ENCODE results near the gene TAS1R2. TPM values are rescaled to one million over a fixed set of nuclear protein-coding genes. Genes with fewer than 3 reads are reported as not detected.

Gene TAS1R2
- total and polyA plus RNA-seq, 5 donors from 2014 or later = not detected

DNA sequence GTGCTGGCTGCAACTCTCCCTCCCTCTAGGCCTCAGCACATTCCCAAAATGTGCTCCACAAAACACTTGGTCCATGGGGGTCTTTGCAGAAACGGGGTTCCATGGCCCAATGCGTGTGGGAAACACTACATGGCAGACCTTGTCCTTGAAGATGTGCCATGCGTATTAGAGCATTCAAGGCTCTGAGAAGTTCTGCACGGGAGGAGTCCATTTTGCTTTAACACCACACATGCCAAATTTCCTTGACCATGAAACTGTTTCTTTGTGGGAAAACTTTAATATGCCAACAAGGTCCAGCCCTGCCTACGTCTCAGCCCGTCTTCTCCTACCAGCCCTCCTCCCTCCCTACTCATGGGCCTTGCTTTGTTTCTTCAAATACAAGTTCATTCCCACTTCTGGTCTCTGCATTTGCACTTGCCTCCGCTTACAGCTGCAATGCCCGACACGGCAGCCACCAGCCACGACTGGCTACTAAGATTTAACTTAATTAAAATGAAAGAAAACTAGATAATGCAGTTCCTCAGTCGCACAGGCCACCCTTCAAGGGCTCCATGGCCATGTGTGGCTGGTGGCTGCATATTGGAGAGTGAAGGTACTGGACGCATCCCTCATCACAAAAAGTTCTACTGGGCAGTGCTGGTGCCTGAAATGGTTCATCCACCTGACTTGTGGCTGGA, 19.2 kb upstream of the TAS1R2 start:
- H3K27ac ChIP-seq (ENCODE audit: insufficient read depth, low read length, poor library complexity, severe bottlenecking) = no peak overlapping the region
- no peak overlapping the region for H3K4me3 ChIP-seq (ENCODE audit: low read depth, low read length)
- H3K4me1 ChIP-seq (ENCODE audit: control insufficient read depth, insufficient read depth, low read length, poor library complexity, severe bottlenecking) = no peaks in the 10 kb centered on the region
- Mint-ChIP-seq H3K36me3 (peaks cover 10% of the 10 kb centered on the region), H3K4me1 (no peaks in the 10 kb centered on the region), H3K9me3 (no peaks in the 10 kb centered on the region), H3K27me3 (no peaks in the 10 kb centered on the region), H3K27ac (no peak overlapping the region), H3K4me3 (no peak overlapping the region)
- ATAC-seq (ENCODE audit: low read depth in 2 of 2) = no peak
- H3K9me3 ChIP-seq (ENCODE audit: control insufficient read depth in 2 of 2, low read length in 2 of 2) = no peaks in the 10 kb centered on the region
- H3K36me3 ChIP-seq (ENCODE audit: control insufficient read depth, insufficient read depth, low read length) = no peaks in the 10 kb centered on the region
- DNase-seq = no peak
- H3K27me3 ChIP-seq (ENCODE audit: control insufficient read depth, insufficient read depth, low read length) = no peaks in the 10 kb centered on the region

DNA sequence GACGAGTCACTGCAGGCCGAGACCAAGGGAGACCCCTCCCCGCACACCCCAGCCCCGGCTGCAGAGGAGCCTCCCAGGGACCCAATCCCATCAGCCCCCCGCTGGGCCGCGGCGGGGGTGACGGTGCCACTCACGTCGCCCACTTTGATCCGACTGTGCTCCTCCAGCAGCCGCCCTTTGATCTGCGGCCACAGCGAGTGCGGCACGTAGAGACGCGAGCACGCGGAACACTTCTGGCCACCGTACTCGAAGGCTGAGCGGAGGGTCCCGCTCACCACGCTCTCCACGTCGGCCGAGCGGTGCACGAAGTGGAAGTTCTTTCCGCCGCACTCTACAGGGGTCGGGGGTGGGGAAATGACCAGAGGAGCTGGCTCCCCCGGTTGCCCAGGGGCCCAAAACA, 17.8 kb upstream of the TAS1R2 start:
- no peaks in the 10 kb centered on the region for H3K9me3 Mint-ChIP-seq
- no peak overlapping the region for H3K4me3 Mint-ChIP-seq
- no peaks in the 10 kb centered on the region for H3K4me1 ChIP-seq (ENCODE audit: control insufficient read depth, insufficient read depth, low read length, poor library complexity, severe bottlenecking)
- H3K27ac ChIP-seq (ENCODE audit: insufficient read depth, low read length, poor library complexity, severe bottlenecking) = no peak overlapping the region
- H3K4me3 ChIP-seq (ENCODE audit: low read depth, low read length) = no peak overlapping the region
- H3K27me3 ChIP-seq (ENCODE audit: control insufficient read depth, insufficient read depth, low read length) = no peaks in the 10 kb centered on the region
- no peaks in the 10 kb centered on the region for H3K9me3 ChIP-seq (ENCODE audit: control insufficient read depth in 2 of 2, low read length in 2 of 2)
- H3K4me1 Mint-ChIP-seq = no peaks in the 10 kb centered on the region
- no peaks in the 10 kb centered on the region for H3K27me3 Mint-ChIP-seq
- DNase-seq = no peak
- H3K36me3 Mint-ChIP-seq = peaks cover 10% of the 10 kb centered on the region
- H3K27ac Mint-ChIP-seq = no peak overlapping the region
- H3K36me3 ChIP-seq (ENCODE audit: control insufficient read depth, insufficient read depth, low read length) = no peaks in the 10 kb centered on the region
- no peak for ATAC-seq (ENCODE audit: low read depth in 2 of 2)

DNA sequence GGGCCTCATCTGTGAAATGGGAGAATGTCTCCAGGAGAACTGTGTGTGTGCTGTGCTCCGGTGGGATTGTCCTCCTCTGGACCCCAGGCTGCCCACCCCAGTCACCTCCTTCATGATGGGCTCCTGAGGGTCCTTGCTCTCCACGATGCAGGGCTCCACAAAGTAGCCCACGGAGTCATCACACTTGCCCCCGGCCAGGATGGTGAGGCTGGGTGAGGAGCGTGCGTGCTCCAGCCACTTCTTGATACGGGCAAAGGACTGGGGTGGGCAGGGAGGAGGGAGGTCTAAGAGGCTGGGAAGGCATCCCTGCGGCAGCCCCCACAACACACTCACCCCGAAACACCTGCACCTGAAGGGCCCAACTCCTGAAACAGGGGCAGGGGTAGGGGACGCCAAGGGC, 16.8 kb upstream of the TAS1R2 start:
- Mint-ChIP-seq H3K36me3 (peaks cover 9% of the 10 kb centered on the region), H3K9me3 (no peaks in the 10 kb centered on the region), H3K4me3 (no peak overlapping the region), H3K27me3 (peaks cover 4% of the 10 kb centered on the region), H3K4me1 (no peaks in the 10 kb centered on the region), H3K27ac (no peak overlapping the region)
- H3K36me3 ChIP-seq (ENCODE audit: control insufficient read depth, insufficient read depth, low read length) = no peaks in the 10 kb centered on the region
- DNase-seq (no peak), ATAC-seq (ENCODE audit: low read depth in 2 of 2) (no peak)
- no peak overlapping the region for H3K4me3 ChIP-seq (ENCODE audit: low read depth, low read length)
- no peaks in the 10 kb centered on the region for H3K9me3 ChIP-seq (ENCODE audit: control insufficient read depth in 2 of 2, low read length in 2 of 2)
- H3K27ac ChIP-seq (ENCODE audit: insufficient read depth, low read length, poor library complexity, severe bottlenecking) = no peak overlapping the region
- H3K27me3 ChIP-seq (ENCODE audit: control insufficient read depth, insufficient read depth, low read length) = no peaks in the 10 kb centered on the region
- H3K4me1 ChIP-seq (ENCODE audit: control insufficient read depth, insufficient read depth, low read length, poor library complexity, severe bottlenecking) = no peaks in the 10 kb centered on the region

DNA sequence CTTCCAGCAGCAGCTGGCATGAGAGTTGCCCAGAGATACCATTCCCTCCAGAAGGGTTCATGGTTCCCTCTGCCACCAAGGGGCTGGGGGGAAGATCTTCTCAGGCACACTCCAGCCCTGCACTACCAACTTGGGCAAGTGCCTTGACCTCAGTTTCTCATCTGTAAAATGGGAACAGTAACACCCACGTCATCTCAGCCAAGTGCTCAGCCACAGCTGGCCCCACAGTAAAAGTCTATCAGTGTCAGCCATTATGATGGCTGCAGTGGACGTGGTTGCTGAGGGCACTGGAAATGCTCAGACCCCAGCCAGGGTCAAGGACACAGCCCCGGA, 16.3 kb upstream of the TAS1R2 start:
- ATAC-seq (ENCODE audit: low read depth in 2 of 2) (no peak), DNase-seq (no peak)
- H3K4me1 ChIP-seq (ENCODE audit: control insufficient read depth, insufficient read depth, low read length, poor library complexity, severe bottlenecking) = no peaks in the 10 kb centered on the region
- no peak overlapping the region for H3K4me3 ChIP-seq (ENCODE audit: low read depth, low read length)
- no peaks in the 10 kb centered on the region for H3K36me3 ChIP-seq (ENCODE audit: control insufficient read depth, insufficient read depth, low read length)
- Mint-ChIP-seq H3K36me3 (peaks cover 5% of the 10 kb centered on the region), H3K27me3 (peaks cover 4% of the 10 kb centered on the region), H3K9me3 (no peaks in the 10 kb centered on the region), H3K4me1 (no peaks in the 10 kb centered on the region), H3K4me3 (no peak overlapping the region), H3K27ac (no peak overlapping the region)
- no peaks in the 10 kb centered on the region for H3K27me3 ChIP-seq (ENCODE audit: control insufficient read depth, insufficient read depth, low read length)
- H3K27ac ChIP-seq (ENCODE audit: insufficient read depth, low read length, poor library complexity, severe bottlenecking) = no peak overlapping the region
- no peaks in the 10 kb centered on the region for H3K9me3 ChIP-seq (ENCODE audit: control insufficient read depth in 2 of 2, low read length in 2 of 2)

- Histone ChIP-seq H3K27ac (ENCODE audit: insufficient read depth, low read length, poor library complexity, severe bottlenecking) (no peak overlapping the region), H3K36me3 (ENCODE audit: control insufficient read depth, insufficient read depth, low read length) (no peaks in the 10 kb centered on the region), H3K4me1 (ENCODE audit: control insufficient read depth, insufficient read depth, low read length, poor library complexity, severe bottlenecking) (no peaks in the 10 kb centered on the region), H3K9me3 (ENCODE audit: control insufficient read depth in 2 of 2, low read length in 2 of 2) (no peaks in the 10 kb centered on the region), H3K4me3 (ENCODE audit: low read depth, low read length) (no peak overlapping the region), H3K27me3 (ENCODE audit: control insufficient read depth, insufficient read depth, low read length) (no peaks in the 10 kb centered on the region)
- peaks cover 4% of the 10 kb centered on the region for H3K36me3 Mint-ChIP-seq
- H3K4me3 Mint-ChIP-seq = no peak overlapping the region
- H3K27me3 Mint-ChIP-seq = peaks cover 4% of the 10 kb centered on the region
- H3K4me1 Mint-ChIP-seq = no peaks in the 10 kb centered on the region
- peak; percentile 41 to 72 (median 49) for DNase-seq
- ATAC-seq (ENCODE audit: low read depth in 2 of 2) = peak in 1 of 2 donors; percentile 49
- no peak overlapping the region for H3K27ac Mint-ChIP-seq
- no peaks in the 10 kb centered on the region for H3K9me3 Mint-ChIP-seq
Measured at GRCh38 chr1:18875107-18875795, 15.8 kb upstream of the TAS1R2 start.

DNA sequence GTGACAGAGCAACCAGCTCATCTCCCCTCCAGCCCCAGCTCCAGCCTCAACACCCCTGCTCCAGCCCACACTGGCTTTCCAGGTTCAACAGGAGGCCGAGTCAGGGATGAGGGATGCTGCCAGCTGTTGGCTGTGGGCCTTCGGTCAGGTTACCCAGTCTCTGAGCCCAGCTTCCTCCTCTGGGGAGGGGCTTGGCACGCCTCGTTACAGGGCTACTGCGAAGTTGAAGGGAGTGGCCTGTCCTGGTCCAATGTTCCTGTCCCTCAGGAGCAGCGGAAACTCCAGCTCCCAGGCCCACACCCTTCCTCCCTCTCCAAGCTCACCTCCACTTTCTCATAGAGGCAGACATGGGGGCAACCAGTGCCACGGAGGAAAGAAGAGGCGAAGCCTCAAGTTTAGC, 15.1 kb upstream of the TAS1R2 start:
- H3K4me1 Mint-ChIP-seq = no peaks in the 10 kb centered on the region

DNA sequence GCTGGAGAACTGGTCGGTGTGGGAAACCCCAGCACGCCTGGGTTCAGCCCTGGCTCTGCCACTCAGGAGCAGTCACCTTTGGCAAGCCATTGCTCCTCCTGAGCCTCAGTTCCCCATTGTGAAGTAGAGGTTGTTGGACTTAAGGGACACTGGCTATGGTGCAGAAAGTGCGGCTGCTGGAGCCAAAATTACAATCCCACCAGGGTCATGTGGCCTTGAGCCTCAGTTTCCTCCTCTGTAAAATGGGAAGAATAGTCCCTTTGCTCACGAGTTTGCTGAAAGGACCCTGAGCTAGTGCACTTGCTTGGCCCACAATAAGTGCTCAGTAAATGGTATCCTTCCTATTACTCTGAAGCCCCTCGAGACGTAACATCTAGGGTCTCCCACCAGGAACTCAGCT, 14.6 kb upstream of the TAS1R2 start:
- Histone ChIP-seq H3K4me1 (ENCODE audit: control insufficient read depth, insufficient read depth, low read length, poor library complexity, severe bottlenecking) (no peaks in the 10 kb centered on the region), H3K36me3 (ENCODE audit: control insufficient read depth, insufficient read depth, low read length) (no peaks in the 10 kb centered on the region), H3K4me3 (ENCODE audit: low read depth, low read length) (no peak overlapping the region), H3K9me3 (ENCODE audit: control insufficient read depth in 2 of 2, low read length in 2 of 2) (no peaks in the 10 kb centered on the region), H3K27me3 (ENCODE audit: control insufficient read depth, insufficient read depth, low read length) (no peaks in the 10 kb centered on the region), H3K27ac (ENCODE audit: insufficient read depth, low read length, poor library complexity, severe bottlenecking) (no peak overlapping the region)
- DNase-seq (no peak), ATAC-seq (ENCODE audit: low read depth in 2 of 2) (no peak)
- peaks cover 4% of the 10 kb centered on the region for H3K36me3 Mint-ChIP-seq
- H3K27me3 Mint-ChIP-seq = peaks cover 4% of the 10 kb centered on the region
- no peaks in the 10 kb centered on the region for H3K9me3 Mint-ChIP-seq
- H3K27ac Mint-ChIP-seq = no peak overlapping the region
- H3K4me1 Mint-ChIP-seq = no peaks in the 10 kb centered on the region
- no peak overlapping the region for H3K4me3 Mint-ChIP-seq

More for the DNA sequence above, 15.1 kb upstream of the TAS1R2 start:
- Histone ChIP-seq H3K4me1 (ENCODE audit: control insufficient read depth, insufficient read depth, low read length, poor library complexity, severe bottlenecking) (no peaks in the 10 kb centered on the region), H3K27ac (ENCODE audit: insufficient read depth, low read length, poor library complexity, severe bottlenecking) (no peak overlapping the region), H3K9me3 (ENCODE audit: control insufficient read depth in 2 of 2, low read length in 2 of 2) (no peaks in the 10 kb centered on the region), H3K27me3 (ENCODE audit: control insufficient read depth, insufficient read depth, low read length) (no peaks in the 10 kb centered on the region), H3K36me3 (ENCODE audit: control insufficient read depth, insufficient read depth, low read length) (no peaks in the 10 kb centered on the region), H3K4me3 (ENCODE audit: low read depth, low read length) (no peak overlapping the region)
- Mint-ChIP-seq H3K36me3 (peaks cover 4% of the 10 kb centered on the region), H3K27ac (no peak overlapping the region), H3K9me3 (no peaks in the 10 kb centered on the region), H3K27me3 (peaks cover 4% of the 10 kb centered on the region), H3K4me3 (no peak overlapping the region)
- no peak for ATAC-seq (ENCODE audit: low read depth in 2 of 2)
- no peak for DNase-seq

DNA sequence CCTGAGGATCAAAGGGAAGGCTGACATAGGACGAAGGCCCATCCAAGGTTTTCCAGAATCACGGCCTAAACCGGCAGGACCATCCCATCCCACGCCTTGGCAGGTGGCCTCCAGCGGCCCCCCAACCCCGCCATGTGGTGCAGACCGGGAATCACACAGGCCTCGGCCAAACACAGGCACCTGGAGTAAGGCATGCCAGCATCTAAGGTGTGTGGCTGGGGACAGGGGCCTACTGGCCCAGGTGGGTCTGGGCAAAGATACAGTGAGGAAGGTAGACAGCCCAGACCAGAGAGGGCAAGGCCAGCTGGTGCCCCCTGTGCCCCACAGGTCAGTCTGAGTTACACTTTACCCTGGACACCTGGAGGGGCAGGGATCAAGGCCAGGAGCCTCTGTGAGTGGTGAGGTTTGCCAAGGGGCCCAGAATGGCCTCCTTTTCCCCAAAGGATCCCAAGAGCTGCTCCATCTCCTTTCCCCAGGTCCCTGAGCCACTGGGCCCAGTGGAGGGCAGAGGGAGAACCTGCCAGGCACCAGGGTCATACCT, 12.7 kb upstream of the TAS1R2 start:
- ATAC-seq (ENCODE audit: low read depth in 2 of 2) (no peak), DNase-seq (no peak)
- H3K4me1 ChIP-seq (ENCODE audit: control insufficient read depth, insufficient read depth, low read length, poor library complexity, severe bottlenecking) = no peaks in the 10 kb centered on the region
- Mint-ChIP-seq H3K9me3 (no peaks in the 10 kb centered on the region), H3K27ac (no peak overlapping the region), H3K36me3 (no peaks in the 10 kb centered on the region), H3K4me1 (no peaks in the 10 kb centered on the region), H3K27me3 (peaks cover 4% of the 10 kb centered on the region), H3K4me3 (no peak overlapping the region)
- no peak overlapping the region for H3K4me3 ChIP-seq (ENCODE audit: low read depth, low read length)
- H3K9me3 ChIP-seq (ENCODE audit: control insufficient read depth in 2 of 2, low read length in 2 of 2) = no peaks in the 10 kb centered on the region
- H3K36me3 ChIP-seq (ENCODE audit: control insufficient read depth, insufficient read depth, low read length) = no peaks in the 10 kb centered on the region
- H3K27me3 ChIP-seq (ENCODE audit: control insufficient read depth, insufficient read depth, low read length) = no peaks in the 10 kb centered on the region
- no peak overlapping the region for H3K27ac ChIP-seq (ENCODE audit: insufficient read depth, low read length, poor library complexity, severe bottlenecking)

All from CD4-positive, CD25-positive, alpha-beta regulatory T cell (primary cell).